HG03521 (cell line): ENCODE results near the gene MAN2C1.
"Not testable (repeated sequence)": the region's sequence is repeated elsewhere in the genome, so short reads cannot be mapped to it uniquely, and the experiment has no call there.

Experiments
- ATAC-seq: cut with Tn5 transposase; IDR thresholded peaks from one replicate; pipeline ENCODE4 v1.9.1; 2021; ENCODE audit warnings: mild to moderate bottlenecking, moderate library complexity; ENCODE audit not compliant: unreplicated experiment

The MAN2C1 gene

GRCh38 chr15:75347222-75348033 lies 21.0 kb downstream of the MAN2C1 start:
- ATAC-seq, result peak; percentile 58

DNA sequence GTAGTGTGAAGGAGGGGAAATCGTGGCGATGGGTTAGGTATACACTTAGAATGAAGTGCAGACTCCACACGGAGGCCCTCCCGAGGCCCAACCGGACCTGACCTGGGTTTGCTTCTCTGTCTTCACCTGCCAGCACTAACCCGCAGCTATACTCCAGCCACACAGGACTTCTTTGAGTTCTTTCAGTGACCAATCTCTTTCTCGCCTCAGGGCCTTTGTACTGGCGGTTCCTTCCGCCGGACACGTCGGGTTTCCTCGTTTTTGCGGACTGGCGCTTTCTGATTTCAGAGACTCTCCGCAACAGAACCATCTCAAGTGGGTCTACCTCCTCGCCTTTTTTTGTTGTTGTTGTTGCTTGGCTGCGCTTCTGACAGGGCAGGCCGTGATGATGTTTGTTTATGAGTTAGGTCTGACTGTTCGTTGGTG lies 21.6 kb downstream of the MAN2C1 start, which contains the start of gene NEIL1:
TSS of gene NEIL1 (plus strand) at position 244 of the 426 bp plus-strand sequence. CDS start 1,867 bp downstream, outside the sequence.
- no peak for ATAC-seq

DNA sequence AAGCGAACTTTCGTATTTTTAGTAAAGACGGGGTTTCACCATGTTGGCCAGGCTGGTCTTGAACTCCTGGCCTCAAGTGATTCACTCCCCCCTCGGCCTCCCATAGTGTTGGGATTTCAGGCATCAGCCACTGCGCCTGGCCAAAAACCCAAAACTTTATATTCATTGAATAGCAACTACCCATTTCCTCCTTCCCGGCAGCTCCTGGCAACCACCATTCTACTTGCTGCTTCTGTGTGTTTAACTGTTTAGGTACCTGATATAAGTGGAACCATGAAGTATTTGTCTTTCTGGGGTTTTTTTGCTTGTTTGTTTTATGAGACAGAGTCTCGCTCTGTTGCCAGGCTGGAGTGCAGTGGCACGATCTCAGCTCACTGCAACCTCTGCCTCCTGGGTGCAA lies 24.5 kb downstream of the MAN2C1 start:
- ATAC-seq, result not testable (repeated sequence)

- ATAC-seq, result no peak
These were observed 26.2 kb downstream of the MAN2C1 start for GRCh38 chr15:75342221-75342620.

DNA sequence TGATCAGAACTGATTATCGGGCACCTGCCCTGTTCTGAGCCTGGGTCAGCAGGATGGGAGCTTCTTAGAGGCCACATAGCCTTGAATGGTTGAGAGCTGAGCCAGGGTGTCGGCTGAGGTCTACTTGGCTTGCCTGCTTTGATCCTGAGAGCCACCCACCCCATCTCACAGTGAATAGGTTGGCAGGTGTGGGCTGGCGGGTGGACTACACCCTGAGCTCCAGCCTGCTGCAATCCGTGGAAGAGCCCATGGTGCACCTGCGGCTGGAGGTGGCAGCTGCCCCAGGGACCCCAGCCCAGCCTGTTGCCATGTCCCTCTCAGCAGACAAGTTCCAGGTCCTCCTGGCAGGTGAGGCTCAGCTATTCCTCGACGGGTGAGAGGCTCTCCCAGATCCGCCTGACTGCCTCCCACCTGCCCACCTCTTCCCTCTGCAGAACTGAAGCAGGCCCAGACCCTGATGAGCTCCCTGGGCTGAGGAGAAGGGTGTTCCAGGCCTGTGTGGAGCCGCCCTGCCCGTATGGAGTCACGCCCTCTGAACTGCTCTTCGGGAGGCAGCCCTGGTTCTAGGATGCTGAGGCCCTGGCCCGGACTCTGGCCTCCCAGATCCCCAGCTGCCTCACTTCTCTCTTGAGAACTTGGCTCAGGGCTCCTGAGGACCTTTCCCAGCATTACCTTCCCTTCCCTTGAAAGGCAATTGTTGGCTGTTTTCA lies 28.7 kb downstream of the MAN2C1 start:
- no peak for ATAC-seq

DNA sequence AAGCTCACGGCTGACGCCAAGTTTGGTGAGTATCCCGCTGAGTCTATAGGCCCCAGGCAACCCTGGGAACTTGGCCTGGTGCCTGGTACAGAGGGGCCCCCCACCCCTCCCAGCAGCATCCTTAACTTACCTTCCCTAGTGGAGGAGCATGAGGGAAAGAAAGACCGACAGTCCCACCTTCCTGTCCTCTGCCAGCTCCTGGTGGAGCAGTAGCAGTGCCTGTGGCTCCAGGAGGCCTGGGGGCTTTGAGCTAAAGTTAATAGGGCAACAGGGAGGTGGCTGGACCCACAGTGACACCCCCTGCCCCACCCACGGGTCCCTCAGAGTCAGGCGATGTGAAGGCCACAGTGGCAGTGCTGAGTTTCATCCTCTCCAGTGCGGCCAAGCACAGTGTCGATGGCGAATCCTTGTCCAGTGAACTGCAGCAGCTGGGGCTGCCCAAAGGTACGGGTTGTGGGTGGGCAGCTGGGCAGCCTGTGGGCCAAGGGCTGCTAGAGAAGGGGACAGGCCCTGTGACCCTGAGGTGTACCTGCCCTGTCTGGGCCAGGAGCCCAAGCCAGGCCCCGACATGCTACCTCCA lies 29.7 kb downstream of the MAN2C1 start:
- ATAC-seq, result no peak

GRCh38 chr15:75335705-75336355 lies 32.6 kb downstream of the MAN2C1 start, which contains the start of gene COMMD4:
Gene COMMD4, plus strand, starts transcription at chr15:75336063. Its CDS starts 27 bp downstream, at chr15:75336090.
- no peak for ATAC-seq

DNA sequence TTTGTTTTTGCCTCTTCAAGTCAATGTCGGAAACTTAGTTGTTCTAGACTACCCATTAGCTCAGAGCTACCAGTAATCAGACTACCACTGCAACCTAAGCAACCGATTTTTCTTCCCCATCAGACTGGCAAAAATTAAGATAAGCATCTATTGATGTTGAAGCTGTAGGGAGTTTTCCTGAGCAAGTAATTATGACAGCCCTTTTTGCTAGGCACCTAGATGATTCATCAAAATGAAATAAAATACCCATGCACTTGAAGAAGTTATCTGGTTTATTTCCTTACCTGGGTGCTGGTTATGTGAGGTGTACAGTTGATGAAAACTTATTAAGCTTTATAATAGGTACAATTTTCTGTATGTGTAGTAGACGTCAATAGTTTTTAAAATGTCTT lies 33.1 kb downstream of the MAN2C1 start:
- ATAC-seq, result no peak

- peak; percentile 44 for ATAC-seq
These were observed 34.6 kb downstream of the MAN2C1 start for GRCh38 chr15:75333654-75334419.

- not testable (repeated sequence) for ATAC-seq
These were observed 36.3 kb downstream of the MAN2C1 start for GRCh38 chr15:75332093-75332492.

GRCh38 chr15:75329571-75329970 lies 38.8 kb downstream of the MAN2C1 start:
- no peak for ATAC-seq

- ATAC-seq, result no peak
These were observed 39.7 kb downstream of the MAN2C1 start for GRCh38 chr15:75328493-75329314.

DNA sequence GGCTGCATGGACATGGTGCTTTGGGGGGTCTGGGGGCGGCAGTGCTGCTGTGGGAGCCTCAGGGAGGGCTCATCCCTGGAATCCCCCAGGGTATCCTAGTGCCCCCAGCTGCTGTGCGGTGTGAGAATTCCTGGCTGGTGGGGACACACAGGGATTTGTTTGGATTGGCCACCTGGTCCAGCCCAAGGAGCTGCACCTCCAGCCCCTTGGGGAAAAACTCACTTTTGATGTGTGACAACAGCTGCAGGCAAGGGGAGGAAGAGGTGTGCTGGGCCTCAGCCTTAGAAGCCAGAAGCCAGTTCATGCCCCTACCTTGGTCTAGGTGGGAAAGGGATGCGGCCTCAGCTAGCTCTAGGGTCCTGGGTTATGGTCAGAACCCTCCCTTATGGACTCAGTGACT lies 40.9 kb downstream of the MAN2C1 start:
- no peak for ATAC-seq

GRCh38 chr15:75327005-75327404 lies 41.4 kb downstream of the MAN2C1 start:
- ATAC-seq, result no peak

DNA sequence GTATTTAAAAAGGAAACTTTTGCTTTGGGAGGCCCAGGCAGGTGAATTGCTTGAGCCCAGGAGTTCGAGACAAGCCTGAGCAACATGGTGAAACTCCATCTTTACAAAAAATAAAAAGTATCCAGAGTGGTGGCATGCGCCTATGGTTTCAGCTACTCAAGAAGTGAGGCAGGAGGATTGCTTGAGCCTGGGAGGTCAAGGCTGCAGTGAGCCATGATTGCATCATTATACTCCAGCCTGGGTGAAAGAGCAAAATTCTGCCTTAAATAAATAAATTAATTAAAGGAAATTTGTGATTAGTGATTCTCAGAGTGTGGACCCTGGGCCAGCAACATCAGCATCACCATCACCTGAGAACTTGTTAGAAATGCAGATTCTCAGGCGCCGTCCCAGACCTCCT lies 42.5 kb downstream of the MAN2C1 start:
- no peak for ATAC-seq

GRCh38 chr15:75321711-75322110 lies 46.7 kb downstream of the MAN2C1 start:
- no peak for ATAC-seq

DNA sequence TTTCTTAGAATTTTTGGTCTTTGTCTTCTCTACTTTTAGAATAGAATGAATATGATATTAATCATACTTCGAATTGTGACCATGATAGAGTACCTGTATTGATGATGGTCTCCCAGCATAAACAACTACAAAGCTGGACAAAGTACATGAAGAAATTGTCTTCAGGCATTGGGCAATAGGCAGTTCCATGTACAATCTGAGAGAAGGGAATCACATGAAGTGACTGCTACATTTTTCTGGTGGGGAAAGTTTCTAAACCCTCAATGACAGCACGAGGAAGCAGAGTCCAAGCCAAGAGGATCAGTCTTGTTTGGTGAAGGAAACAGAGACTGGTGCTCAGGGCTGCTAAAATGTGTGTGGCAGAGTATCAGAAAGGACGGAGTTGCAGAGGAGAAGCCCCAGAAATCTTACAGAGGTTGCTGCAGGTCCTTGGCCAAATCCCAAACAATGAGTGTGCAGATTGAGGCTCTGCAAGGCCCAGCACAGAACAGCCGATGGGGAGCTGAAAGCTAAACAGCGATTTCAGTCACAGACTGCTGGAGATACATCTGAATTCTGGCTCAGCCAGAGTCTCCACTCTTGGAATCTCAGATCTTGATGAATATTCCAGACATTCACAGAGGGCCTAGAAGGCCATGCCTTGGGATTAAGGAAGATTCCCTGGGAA lies 49.0 kb downstream of the MAN2C1 start:
- ATAC-seq, result not testable (repeated sequence)

GRCh38 chr15:75314552-75315290 lies 53.7 kb downstream of the MAN2C1 start:
- ATAC-seq, result no peak
